Body of pancreas (tissue), 4 donors: Measurements from ENCODE around the gene C2orf42. TPM values are rescaled to one million over a fixed set of nuclear protein-coding genes. Genes with fewer than 3 reads are reported as not detected.
"Not testable (repeated sequence)": the region's sequence is repeated elsewhere in the genome, so short reads cannot be mapped to it uniquely, and the experiment has no call there.

ENCODE experiments used
- ATAC-seq: fragments of 150-250 bp; one replicate; pipeline ENCODE4 v1.9.1; 2016
- DNase-seq, 4 donors: peaks; one replicate each; pipeline ENCODE4 v3.0.0-alpha.2; 2019
- H3K27ac ChIP-seq, 4 donors: fragments of 200-600 bp; sonication (generic); 1 replicate in 3 of 4; 2 replicates in 1 of 4; pipeline versions ENCODE4 v1.5.1 to v1.6.1; 2016 to 2019; ENCODE audit warnings: mild to moderate bottlenecking in 1 of 4, mixed read lengths in 1 of 4, moderate library complexity in 1 of 4
- H3K27me3 ChIP-seq, 2 donors: fragments of 200-600 bp; sonication (generic); one replicate each; pipeline ENCODE4 v1.6.0; 2016; ENCODE audit warnings: mild to moderate bottlenecking in 1 of 2
- H3K36me3 ChIP-seq, 2 donors: fragments of 200-600 bp; sonication (generic); replicated peaks in 1 of 2; 2 replicates each; pipeline ENCODE4 v1.5.1; 2016; ENCODE audit warnings: low read depth in 2 of 2; ENCODE audit not compliant: insufficient read depth in 1 of 2
- H3K4me1 ChIP-seq: fragments of 200-600 bp; sonication (generic); one replicate; pipeline ENCODE4 v1.6.0; 2016
- H3K4me3 ChIP-seq, 2 donors: fragments of 200-600 bp; sonication (generic); 1 replicate in 1 of 2; 2 replicates in 1 of 2; pipeline ENCODE4 v1.5.1; 2016 to 2019
- H3K9me3 ChIP-seq, 3 donors: fragments of 200-600 bp; sonication (generic); 1 replicate in 2 of 3; 2 replicates in 1 of 3; pipeline ENCODE4 v1.5.1; 2016
- POLR2A ChIP-seq, 3 donors: fragments of 450-650 bp; IDR thresholded peaks; one replicate each; pipeline ENCODE4 v1.6.1; 2016; ENCODE audit warnings: antibody characterized with exemption in 3 of 3, mild to moderate bottlenecking in 2 of 3
- WGBS, 2 donors: methylation state at CpG; one replicate each; pipeline ENCODE4 v1.1.5; 2017; 5-methylcytosine and 5-hydroxymethylcytosine counted together
- intact Hi-C: fragments of 100-400 bp; cut with DNase I; formaldehyde crosslinking; loops from one replicate; pipeline ENCODE4 v1.15.1; 2023
- total RNA-seq, 2 donors: library from RNA; depleted of rRNA; stranded (reverse); fragments of >200 nt; gene quantifications; one replicate each; pipeline ENCODE4 v1.1.0, GENCODE V29; 2016
- TF ChIP-seq, protein P1 (sequence below), 7 experiments: fragments of 450-650 bp in 4 of 7; fragments of 200-600 bp in 3 of 7; sonication (generic) in 3 of 7; IDR thresholded peaks; one replicate each; pipeline ENCODE4 v1.5.1; 2016 to 2019; ENCODE audit warnings: antibody characterized with exemption in 7 of 7

C2orf42 gene
- total RNA-seq, 2 donors from 2014 or later, result 6.3 to 7.0 TPM

DNA sequence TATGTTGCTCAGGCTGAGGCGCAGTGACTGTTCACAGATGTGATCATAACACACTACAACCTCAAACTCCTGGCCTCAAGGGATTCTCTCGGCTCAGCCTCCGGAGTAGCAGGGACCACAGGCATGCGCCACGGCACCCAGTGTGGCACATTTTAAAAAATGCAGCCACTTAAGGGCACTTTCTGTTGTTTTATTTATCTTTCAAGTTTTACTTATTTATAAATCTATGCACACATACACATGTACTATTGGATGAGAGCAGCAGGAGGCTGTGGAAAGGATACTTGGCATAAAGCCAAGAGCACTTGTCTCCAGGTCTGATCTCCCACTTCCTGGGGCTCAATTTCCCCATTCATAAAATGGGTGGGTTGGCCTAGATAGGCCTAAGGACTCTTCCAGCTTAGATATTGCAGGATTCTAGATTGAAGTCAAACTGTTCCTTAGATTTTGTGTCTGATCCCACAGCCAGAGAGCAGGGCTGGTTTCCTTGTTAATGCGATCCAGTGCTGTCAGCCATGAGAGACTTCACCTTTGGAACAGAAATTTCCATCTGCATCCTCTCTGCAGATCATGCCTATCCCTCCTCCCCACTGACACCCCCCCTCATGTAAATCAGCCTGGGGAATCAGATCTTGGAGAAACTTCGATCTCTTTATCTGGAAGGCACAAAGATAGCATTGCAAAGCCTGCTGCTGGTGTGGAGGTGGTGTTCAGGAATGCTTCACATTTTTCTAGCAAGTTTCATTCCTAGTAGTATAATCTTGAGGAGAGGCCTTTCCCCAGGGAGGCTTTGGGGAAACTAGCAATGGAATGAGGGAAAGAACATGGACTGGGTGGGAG, 78.8 kb downstream of the C2orf42 start:
- Histone ChIP-seq H3K9me3 (no peaks in the 10 kb centered on the region), H3K4me1 (peaks cover 34% of the 10 kb centered on the region), H3K27ac (peak overlapping the region in 2 of 4 donors; percentile 30 to 36), H3K36me3 (no peaks in the 10 kb centered on the region), H3K4me3 (no peak overlapping the region), H3K27me3 (no peaks in the 10 kb centered on the region)
- TF ChIP-seq POLR2A (IDR thresholded peaks at IDR 0.05), result no peak
- TF ChIP-seq, protein P1, sequence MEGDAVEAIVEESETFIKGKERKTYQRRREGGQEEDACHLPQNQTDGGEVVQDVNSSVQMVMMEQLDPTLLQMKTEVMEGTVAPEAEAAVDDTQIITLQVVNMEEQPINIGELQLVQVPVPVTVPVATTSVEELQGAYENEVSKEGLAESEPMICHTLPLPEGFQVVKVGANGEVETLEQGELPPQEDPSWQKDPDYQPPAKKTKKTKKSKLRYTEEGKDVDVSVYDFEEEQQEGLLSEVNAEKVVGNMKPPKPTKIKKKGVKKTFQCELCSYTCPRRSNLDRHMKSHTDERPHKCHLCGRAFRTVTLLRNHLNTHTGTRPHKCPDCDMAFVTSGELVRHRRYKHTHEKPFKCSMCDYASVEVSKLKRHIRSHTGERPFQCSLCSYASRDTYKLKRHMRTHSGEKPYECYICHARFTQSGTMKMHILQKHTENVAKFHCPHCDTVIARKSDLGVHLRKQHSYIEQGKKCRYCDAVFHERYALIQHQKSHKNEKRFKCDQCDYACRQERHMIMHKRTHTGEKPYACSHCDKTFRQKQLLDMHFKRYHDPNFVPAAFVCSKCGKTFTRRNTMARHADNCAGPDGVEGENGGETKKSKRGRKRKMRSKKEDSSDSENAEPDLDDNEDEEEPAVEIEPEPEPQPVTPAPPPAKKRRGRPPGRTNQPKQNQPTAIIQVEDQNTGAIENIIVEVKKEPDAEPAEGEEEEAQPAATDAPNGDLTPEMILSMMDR (IDR thresholded peaks at IDR 0.05), result no peak
- ATAC-seq (no peak), DNase-seq (no peak)
- 86 to 87% methylated on average over 7 of the region's 7 CpGs for WGBS, 2 donors
- intact Hi-C loops, result no loop called here

DNA sequence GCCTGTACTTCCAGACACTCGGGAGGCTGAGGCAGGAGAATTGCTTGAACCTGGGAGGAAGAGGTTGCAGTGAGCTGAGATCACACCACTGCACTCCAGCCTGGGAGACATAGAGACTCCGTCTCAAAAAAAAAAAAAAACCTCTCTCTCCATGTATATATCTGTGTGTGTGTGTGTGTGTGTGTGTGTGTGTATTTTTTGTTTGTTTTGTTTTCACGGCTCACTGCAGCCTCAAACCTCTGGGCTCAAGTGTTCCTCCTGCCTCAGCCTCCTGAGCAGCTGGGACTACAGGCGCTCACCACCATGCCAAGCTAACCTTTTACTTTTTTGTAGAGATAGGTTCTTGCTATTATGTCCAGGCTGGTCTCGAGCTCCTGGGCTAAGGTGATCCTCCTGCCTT, 80.4 kb downstream of the C2orf42 start:
- Histone ChIP-seq H3K4me1 (peaks cover 34% of the 10 kb centered on the region), H3K27ac (peak overlapping the region in 1 of 4 donors; percentile 94)
- 87 to 92% methylated on average over 5 of the region's 5 CpGs for WGBS, 2 donors
- intact Hi-C loops, DNase-seq, H3K36me3 ChIP-seq, H3K4me3 ChIP-seq, H3K27me3 ChIP-seq, ATAC-seq, H3K9me3 ChIP-seq: not testable (repeated sequence)

DNA sequence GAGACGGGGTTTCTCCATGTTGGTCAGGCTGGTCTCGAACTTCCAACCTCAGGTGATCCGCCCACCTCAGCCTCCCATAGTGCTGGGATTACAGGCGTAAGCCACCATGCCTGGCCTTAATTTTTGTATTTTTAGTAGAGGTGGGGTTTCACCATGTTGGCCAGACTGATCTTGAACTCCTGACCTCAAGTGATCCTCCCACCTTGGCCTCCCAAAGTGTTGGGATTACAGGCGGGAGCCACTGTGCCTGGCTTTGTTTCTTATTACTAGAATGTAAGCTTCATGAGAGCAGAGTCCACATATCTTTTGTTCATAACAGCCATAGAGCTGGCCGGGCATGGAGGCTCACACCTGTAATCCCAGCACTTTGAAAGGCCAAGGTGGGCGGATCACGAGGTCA, 84.7 kb downstream of the C2orf42 start:
- ATAC-seq, result not testable (repeated sequence)
- 86 to 94% methylated on average over 8 of the region's 8 CpGs for WGBS, 2 donors

DNA sequence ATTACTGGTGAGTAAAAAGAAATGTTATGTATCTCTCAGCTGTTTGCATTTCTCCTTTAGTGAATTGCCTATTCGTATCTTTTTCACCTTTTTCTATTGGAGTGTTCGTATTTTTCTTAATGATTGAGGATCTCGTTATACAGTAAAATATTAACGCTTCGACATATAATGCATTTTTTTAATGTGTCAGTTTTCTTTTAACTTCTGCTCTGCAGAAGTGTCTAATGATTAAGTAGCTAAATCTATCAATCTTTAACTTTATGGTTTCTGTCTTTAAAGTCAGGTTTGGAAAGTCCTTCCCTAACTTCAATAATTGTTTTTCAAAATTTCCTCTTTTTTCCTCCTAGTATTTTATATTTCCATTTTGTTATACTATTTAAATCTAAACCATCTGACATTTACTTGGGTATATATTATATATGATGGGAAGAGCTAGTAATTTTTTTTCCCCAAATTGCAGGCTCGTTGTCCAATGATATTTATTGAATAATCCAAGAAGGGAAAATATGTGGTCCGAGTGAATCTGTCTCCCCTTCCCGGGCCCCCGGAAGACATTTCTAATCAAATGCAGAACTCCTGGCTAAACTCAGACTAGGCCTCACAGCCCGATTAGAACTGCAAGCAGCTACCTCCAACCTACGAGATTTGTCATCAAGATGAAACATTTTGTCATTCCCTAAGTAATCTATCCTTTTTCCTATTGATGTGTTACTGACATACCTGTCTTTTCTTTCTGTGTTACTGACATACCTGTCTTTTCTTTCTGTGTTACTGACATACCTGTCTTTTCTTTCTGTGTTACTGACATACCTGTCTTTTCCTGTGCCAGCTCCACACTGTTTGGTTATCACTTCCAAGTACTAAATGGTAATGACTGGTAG, 86.3 kb downstream of the C2orf42 start:
- no peaks in the 10 kb centered on the region for H3K9me3 ChIP-seq
- intact Hi-C loops, result no loop called here
- ATAC-seq (no peak), DNase-seq (peak; percentile 56 to 79 (median 69))
- no peak overlapping the region for H3K4me3 ChIP-seq
- H3K4me1 ChIP-seq, result peaks cover 41% of the 10 kb centered on the region
- 15 to 34% methylated on average over 11 of the region's 11 CpGs for WGBS, 2 donors
- H3K27me3 ChIP-seq, result no peaks in the 10 kb centered on the region
- TF ChIP-seq POLR2A (IDR thresholded peaks at IDR 0.05), result peak in 1 of 3 donors; percentile 18
- TF ChIP-seq, protein P1 (IDR thresholded peaks at IDR 0.05), result no peak
- peak overlapping the region; percentile 22 to 74 (median 64) for H3K27ac ChIP-seq
- H3K36me3 ChIP-seq, result no peaks in the 10 kb centered on the region

More for the DNA sequence above, 84.7 kb downstream of the C2orf42 start:
- peaks cover 44% of the 10 kb centered on the region for H3K4me1 ChIP-seq
- H3K9me3 ChIP-seq, H3K27me3 ChIP-seq, H3K4me3 ChIP-seq, intact Hi-C loops, DNase-seq, H3K27ac ChIP-seq, H3K36me3 ChIP-seq: not testable (repeated sequence)

DNA sequence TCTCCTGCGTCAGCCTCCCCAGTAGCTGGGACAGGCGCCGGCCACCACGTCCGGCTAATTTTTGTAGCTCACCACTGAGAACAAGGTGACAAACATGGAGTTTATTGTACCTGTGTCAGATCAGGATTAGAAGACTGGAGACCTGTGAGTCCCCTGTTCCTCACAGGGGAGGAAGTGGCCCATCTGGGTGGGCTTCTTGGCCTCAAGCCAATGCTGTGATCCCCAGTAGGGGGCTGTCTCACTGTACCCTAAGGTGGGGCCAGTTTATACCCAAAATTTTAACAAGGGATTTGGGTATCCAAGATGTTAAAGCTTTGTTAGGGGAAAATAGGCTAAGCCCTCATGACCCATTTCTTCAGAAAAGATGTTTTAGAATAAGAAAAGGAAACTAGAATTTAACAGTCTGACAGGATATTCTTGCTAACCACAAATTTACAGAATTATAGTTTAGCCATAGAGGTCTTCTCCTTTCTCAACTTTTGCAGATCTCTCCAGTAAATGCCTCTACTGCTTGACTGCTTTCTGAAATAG, 87.2 kb downstream of the C2orf42 start:
- no peak for DNase-seq

DNA sequence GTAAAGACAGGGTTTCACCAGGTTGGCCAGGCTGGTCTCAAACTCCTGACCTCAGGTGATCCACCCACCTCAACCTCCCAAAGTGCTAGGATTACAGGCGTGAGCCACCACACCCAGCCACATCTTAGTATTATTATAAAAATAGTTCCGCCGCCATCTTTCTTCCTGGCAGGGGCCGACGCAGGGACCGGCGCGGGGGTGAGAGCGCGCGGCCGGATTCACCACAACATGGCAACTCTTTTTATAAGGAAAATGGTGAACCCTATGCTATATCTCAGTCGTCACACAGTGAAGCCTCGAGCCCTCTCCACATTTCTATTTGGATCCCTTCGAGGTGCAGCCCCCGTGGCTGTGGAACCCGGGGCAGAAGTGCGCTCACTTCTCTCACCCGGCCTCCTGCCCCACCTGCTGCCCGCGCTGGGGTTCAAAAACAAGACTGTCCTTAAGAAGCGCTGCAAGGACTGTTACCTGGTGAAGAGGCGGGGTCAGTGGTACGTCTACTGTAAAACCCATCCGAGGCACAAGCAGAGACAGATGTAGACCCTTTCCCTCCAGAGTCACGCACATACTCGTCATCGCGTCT, 88.4 kb downstream of the C2orf42 start:
- H3K27ac ChIP-seq, H3K4me3 ChIP-seq, ATAC-seq, H3K36me3 ChIP-seq, DNase-seq, H3K27me3 ChIP-seq, intact Hi-C loops, H3K9me3 ChIP-seq: not testable (repeated sequence)
- H3K4me1 ChIP-seq, result peaks cover 21% of the 10 kb centered on the region
- 93 to 95% methylated on average over 28 to 29 of the region's 29 CpGs for WGBS, 2 donors

More for the DNA sequence above, 87.2 kb downstream of the C2orf42 start:
- H3K27ac ChIP-seq, result peak overlapping the region in 3 of 4 donors; percentile 58 to 74 (median 69)
- intact Hi-C loops, result no loop called here
- no peak for ATAC-seq
- no peaks in the 10 kb centered on the region for H3K36me3 ChIP-seq
- 83 to 91% methylated on average over 5 of the region's 5 CpGs for WGBS, 2 donors
- no peaks in the 10 kb centered on the region for H3K9me3 ChIP-seq
- H3K27me3 ChIP-seq, result no peaks in the 10 kb centered on the region
- H3K4me1 ChIP-seq, result peaks cover 33% of the 10 kb centered on the region
- H3K4me3 ChIP-seq, result no peak overlapping the region
- no peak for TF ChIP-seq POLR2A (IDR thresholded peaks at IDR 0.05)
- TF ChIP-seq, protein P1 (IDR thresholded peaks at IDR 0.05), result no peak

DNA sequence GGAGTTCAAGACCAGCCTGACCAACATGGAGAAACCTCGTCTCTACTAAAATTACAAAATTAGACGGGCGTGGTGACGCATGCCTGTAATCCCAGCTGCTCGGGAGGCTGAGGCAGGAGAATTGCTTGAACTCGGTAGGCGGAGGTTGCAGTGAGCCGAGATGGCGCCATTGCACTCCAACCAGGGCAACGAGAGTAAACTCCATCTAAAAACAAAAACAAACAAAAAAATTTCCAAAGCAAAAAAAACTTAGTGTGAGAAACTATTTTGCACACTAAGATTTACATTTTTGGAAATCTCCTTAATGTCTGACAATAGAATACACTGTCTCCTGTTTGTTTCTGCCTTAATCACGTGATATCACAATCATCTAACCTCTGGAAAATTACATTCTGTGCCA, 89.1 kb downstream of the C2orf42 start:
- WGBS, 2 donors, result 84 to 89% methylated on average over 11 of the region's 11 CpGs
- DNase-seq, H3K27ac ChIP-seq, H3K9me3 ChIP-seq, H3K4me3 ChIP-seq, ATAC-seq, H3K27me3 ChIP-seq, H3K36me3 ChIP-seq, intact Hi-C loops: not testable (repeated sequence)
- H3K4me1 ChIP-seq, result peaks cover 20% of the 10 kb centered on the region
